Osteoblast (primary cell): ENCODE data around the gene PLXNA2. TPM values are rescaled to one million over a fixed set of nuclear protein-coding genes. Genes with fewer than 3 reads are reported as not detected.

Experiments
- DNase-seq: peaks from one replicate; pipeline ENCODE4 v3.0.0; 2011; ENCODE audit warnings: low spot score, mixed read lengths; ENCODE audit not compliant: insufficient read length; ENCODE audit errors: missing footprints
- H2AFZ ChIP-seq: 2 replicates; pipeline ENCODE4 v1.6.0; 2011; ENCODE audit warnings: mild to moderate bottlenecking, low read length
- H3K27ac ChIP-seq: 2 replicates; pipeline ENCODE4 v1.5.1; 2011; ENCODE audit warnings: mild to moderate bottlenecking, low read depth, low read length, moderate library complexity
- H3K27me3 ChIP-seq: 2 replicates; pipeline ENCODE4 v1.6.0; 2012; ENCODE audit warnings: mild to moderate bottlenecking, control low read depth, inconsistent platforms, low read length, moderate library complexity; ENCODE audit not compliant: insufficient read depth
- H3K36me3 ChIP-seq: 2 replicates; pipeline ENCODE4 v1.5.1; 2011; ENCODE audit warnings: mild to moderate bottlenecking, low read length, control low read depth, moderate library complexity; ENCODE audit not compliant: insufficient read depth
- H3K4me1 ChIP-seq: 2 replicates; pipeline ENCODE4 v1.5.1; 2011; ENCODE audit warnings: mild to moderate bottlenecking, low read length, control low read depth, moderate library complexity; ENCODE audit not compliant: insufficient read depth
- H3K4me2 ChIP-seq: 2 replicates; pipeline ENCODE4 v1.6.0; 2011; ENCODE audit warnings: mild to moderate bottlenecking, low read length; ENCODE audit not compliant: insufficient read depth
- H3K4me3 ChIP-seq: fragments of 200-600 bp; sonication (generic); 3 replicates; pipeline ENCODE4 v1.5.1; 2012; ENCODE audit warnings: mild to moderate bottlenecking, low read length, inconsistent platforms; ENCODE audit not compliant: insufficient read depth
- H3K79me2 ChIP-seq: 2 replicates; pipeline ENCODE4 v1.6.0; 2012; ENCODE audit warnings: mild to moderate bottlenecking, low read length, control low read depth, inconsistent platforms; ENCODE audit not compliant: insufficient read depth
- H3K9me3 ChIP-seq: 2 replicates; pipeline ENCODE4 v1.5.1; 2011; ENCODE audit warnings: low read depth, low read length, control low read depth
- H4K20me1 ChIP-seq: 2 replicates; pipeline ENCODE4 v1.6.0; 2012; ENCODE audit warnings: mild to moderate bottlenecking, low read length, control low read depth; ENCODE audit not compliant: insufficient read depth
- total RNA-seq: library from RNA; depleted of rRNA; stranded (reverse); fragments of >200 nt; gene quantifications from 2 replicates; pipeline ENCODE4 v1.2.3, GENCODE V29; 2012
- TF ChIP-seq, protein P1 (sequence below): IDR thresholded peaks from 2 replicates; pipeline ENCODE4 v1.5.1; 2011; ENCODE audit warnings: mild to moderate bottlenecking, low read depth, low read length, moderate library complexity; ENCODE audit errors: extremely low read depth

The PLXNA2 gene
- total RNA-seq, 1 donor: 3.3 TPM

DNA sequence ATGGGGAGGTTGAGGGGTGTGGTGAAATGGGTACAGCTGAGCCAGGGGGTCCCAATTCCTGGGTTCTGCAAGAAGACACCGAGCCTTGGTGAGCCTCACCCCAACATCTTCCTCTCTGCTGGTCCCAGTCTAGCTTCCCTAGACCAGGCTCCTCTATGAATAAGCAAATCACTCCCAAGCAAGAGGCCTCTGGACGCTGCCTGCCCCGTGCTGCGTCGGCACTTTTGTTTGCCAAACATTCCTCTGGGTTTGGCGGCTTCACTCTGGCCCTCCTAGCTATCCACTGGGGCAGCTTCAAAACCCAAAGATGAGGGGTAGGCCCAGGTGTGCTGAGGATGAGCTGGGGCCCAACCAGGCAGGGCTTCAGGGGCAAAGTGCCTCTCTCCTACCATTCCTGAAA, 196.2 kb downstream of the PLXNA2 start:
- Histone ChIP-seq H3K4me2 (no peak overlapping the region), H3K27ac (no peak overlapping the region), H3K36me3 (no peaks in the 10 kb centered on the region), H3K4me1 (peaks cover 9% of the 10 kb centered on the region), H4K20me1 (no peaks in the 10 kb centered on the region), H3K9me3 (no peaks in the 10 kb centered on the region), H3K27me3 (no peaks in the 10 kb centered on the region), H3K79me2 (no peaks in the 10 kb centered on the region), H2AFZ (no peak overlapping the region), H3K4me3 (no peak overlapping the region)
- peak; percentile 62 for DNase-seq
- TF ChIP-seq, protein P1, sequence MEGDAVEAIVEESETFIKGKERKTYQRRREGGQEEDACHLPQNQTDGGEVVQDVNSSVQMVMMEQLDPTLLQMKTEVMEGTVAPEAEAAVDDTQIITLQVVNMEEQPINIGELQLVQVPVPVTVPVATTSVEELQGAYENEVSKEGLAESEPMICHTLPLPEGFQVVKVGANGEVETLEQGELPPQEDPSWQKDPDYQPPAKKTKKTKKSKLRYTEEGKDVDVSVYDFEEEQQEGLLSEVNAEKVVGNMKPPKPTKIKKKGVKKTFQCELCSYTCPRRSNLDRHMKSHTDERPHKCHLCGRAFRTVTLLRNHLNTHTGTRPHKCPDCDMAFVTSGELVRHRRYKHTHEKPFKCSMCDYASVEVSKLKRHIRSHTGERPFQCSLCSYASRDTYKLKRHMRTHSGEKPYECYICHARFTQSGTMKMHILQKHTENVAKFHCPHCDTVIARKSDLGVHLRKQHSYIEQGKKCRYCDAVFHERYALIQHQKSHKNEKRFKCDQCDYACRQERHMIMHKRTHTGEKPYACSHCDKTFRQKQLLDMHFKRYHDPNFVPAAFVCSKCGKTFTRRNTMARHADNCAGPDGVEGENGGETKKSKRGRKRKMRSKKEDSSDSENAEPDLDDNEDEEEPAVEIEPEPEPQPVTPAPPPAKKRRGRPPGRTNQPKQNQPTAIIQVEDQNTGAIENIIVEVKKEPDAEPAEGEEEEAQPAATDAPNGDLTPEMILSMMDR: no peak

DNA sequence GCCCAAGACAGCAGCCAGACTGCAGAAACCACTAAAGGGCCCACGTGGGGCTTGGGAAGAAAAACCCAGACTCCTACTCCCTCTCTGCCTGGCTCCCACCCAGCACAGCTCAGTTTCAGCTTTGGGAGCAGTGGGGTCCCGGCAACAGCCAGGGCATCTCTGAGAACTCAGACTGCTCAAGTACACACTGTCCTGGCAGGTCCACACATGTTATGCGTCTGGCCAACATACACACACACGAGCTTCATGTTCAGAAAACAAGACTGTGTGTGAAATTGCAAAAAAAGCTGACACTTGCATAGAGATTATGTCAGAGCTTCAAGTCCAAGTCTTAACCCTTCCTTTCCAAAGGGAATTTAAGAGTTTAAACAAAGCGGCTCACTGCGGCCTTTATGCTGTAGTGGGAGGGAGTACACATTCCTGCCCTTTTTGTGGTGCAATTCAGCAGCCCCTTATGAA, 196.7 kb downstream of the PLXNA2 start:
- H3K9me3 ChIP-seq: no peaks in the 10 kb centered on the region
- H3K27me3 ChIP-seq: no peaks in the 10 kb centered on the region
- TF ChIP-seq, protein P1: no peak
- H3K4me1 ChIP-seq: peaks cover 9% of the 10 kb centered on the region
- H2AFZ ChIP-seq: peak overlapping the region; percentile 29
- peak; percentile 84 for DNase-seq
- no peaks in the 10 kb centered on the region for H4K20me1 ChIP-seq
- H3K36me3 ChIP-seq: no peaks in the 10 kb centered on the region
- no peak overlapping the region for H3K4me3 ChIP-seq
- H3K27ac ChIP-seq: no peak overlapping the region
- H3K4me2 ChIP-seq: no peak overlapping the region
- no peaks in the 10 kb centered on the region for H3K79me2 ChIP-seq

DNA sequence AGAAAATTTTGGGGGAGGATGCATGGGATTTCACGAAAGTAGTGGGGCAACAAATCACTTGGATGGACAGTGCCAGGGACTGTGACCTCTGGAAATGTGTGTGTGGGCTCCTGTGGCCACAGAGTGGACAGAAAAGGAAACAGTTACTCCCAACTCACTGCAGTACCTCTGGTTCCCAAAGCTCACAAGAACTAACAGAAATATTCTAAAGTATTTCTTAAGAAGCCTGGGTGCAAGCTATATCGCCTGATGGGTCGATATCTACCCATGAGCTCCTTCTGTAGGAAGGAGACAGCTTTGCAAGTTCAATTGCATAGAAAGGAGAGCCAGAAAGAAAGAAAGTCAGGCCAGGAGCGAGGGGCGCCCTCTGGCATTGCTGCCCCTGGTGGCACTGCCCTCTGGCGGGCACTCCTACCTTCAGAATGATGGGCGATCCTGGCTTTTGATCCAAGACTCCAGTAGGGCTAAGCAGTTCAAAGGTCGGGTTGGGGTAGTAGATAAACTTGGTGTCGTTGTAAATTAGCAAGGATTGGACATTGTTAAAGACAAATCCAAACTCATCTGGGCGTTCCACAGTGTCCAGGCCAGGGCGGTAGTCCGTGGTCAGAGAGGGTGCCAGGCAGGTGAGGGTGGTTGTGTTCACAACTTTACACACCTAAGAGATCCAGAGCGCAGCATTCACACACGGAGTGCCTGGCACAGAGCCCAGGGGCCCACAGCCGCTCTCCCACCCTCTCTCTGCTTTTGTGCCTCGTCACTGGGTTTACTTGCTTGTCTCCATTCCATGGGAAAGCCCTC, 198.5 kb downstream of the PLXNA2 start:
- Histone ChIP-seq H3K27ac (no peak overlapping the region), H2AFZ (no peak overlapping the region), H3K4me1 (peaks cover 9% of the 10 kb centered on the region), H4K20me1 (no peaks in the 10 kb centered on the region), H3K9me3 (no peaks in the 10 kb centered on the region), H3K27me3 (no peaks in the 10 kb centered on the region), H3K4me3 (no peak overlapping the region), H3K79me2 (no peaks in the 10 kb centered on the region), H3K36me3 (no peaks in the 10 kb centered on the region), H3K4me2 (no peak overlapping the region)
- DNase-seq: no peak
- TF ChIP-seq, protein P1: no peak

DNA sequence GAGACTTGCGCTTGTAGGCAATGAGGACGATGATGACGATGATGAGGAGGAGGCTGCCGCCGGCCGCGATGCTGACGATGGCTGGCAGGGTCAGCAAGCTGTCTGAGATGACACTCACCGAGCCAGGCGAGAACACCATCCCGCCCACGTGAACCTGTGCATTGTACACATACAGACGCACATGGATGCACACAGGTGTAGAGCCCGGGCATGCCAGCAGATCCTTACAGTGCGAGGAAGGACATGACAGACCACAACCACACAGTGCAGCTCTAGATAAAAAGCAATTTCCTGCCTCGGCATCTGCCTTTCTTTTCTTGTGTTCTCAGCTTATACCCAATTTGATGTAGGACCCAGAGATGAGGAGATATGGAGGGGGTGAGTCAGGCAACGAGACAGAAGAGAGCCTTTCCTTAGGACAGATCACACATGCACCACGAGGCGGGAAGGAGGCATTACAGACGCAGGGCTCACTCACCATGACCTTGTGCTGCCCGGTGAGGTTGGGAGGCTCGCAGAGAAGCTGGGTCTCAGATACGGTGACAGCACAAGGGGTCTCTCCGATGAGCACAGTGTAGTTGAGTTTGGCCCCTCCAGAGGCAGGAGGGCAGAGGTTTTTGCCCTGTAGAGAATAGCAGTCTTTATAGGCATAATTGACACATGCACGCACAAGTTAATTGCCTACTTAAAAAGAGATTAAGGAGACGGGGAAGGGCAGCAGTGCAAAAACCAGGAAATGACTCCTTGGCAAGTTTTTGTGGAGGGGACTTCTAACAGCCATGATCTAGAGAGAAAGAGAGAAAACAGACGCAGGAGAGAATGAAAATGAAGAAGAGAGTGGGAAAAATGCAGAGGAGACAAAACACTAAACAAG, 199.4 kb downstream of the PLXNA2 start:
- Histone ChIP-seq H4K20me1 (no peaks in the 10 kb centered on the region), H3K4me2 (no peak overlapping the region), H2AFZ (no peak overlapping the region), H3K4me1 (peaks cover 9% of the 10 kb centered on the region), H3K9me3 (no peaks in the 10 kb centered on the region), H3K36me3 (no peaks in the 10 kb centered on the region), H3K79me2 (no peaks in the 10 kb centered on the region), H3K27me3 (no peaks in the 10 kb centered on the region), H3K27ac (no peak overlapping the region), H3K4me3 (no peak overlapping the region)
- TF ChIP-seq, protein P1: no peak
- DNase-seq: no peak
